Activated CD8-positive, alpha-beta T cell treated with anti-CD3 and anti-CD28 coated beads for 36 hours (primary cell): ENCODE results near the gene COL6A3. TPM values are rescaled to one million over a fixed set of nuclear protein-coding genes. Genes with fewer than 3 reads are reported as not detected.

Experiments used
- ATAC-seq: fragments of 200-7000 bp; cut with Tn5 transposase; one replicate; pipeline ENCODE4 v1.10.0; 2021; ENCODE audit warnings: mild to moderate bottlenecking, moderate library complexity
- CTCF ChIA-PET: fragments of 350-600 bp; sonication (Branson Sonifier 250); formaldehyde crosslinking; loops from one replicate; lab custom pipeline; 2021; ENCODE audit warnings: antibody characterized with exemption; lab: Charles Lee
- POLR2A ChIA-PET: fragments of 350-600 bp; sonication (Branson Sonifier 250); formaldehyde crosslinking; loops from one replicate; lab custom pipeline; 2021; ENCODE audit warnings: antibody characterized with exemption; lab: Charles Lee
- DNase-seq: peaks from one replicate; pipeline ENCODE4 v3.0.0-alpha.2; 2020
- H3K27ac Mint-ChIP-seq: one replicate; pipeline ENCODE4 v1.8.0; 2021; ENCODE audit warnings: mild to moderate bottlenecking, mixed read lengths
- H3K27me3 Mint-ChIP-seq: one replicate; pipeline ENCODE4 v1.8.0; 2021; ENCODE audit warnings: mixed read lengths
- H3K36me3 Mint-ChIP-seq: one replicate; pipeline ENCODE4 v1.8.0; 2021; ENCODE audit warnings: low read depth, mixed read lengths
- H3K4me1 Mint-ChIP-seq: one replicate; pipeline ENCODE4 v1.8.0; 2021; ENCODE audit warnings: low read depth, mixed read lengths
- H3K4me3 Mint-ChIP-seq: one replicate; pipeline ENCODE4 v1.8.0; 2021; ENCODE audit warnings: mild to moderate bottlenecking, moderate library complexity, mixed read lengths
- H3K9me3 Mint-ChIP-seq: one replicate; pipeline ENCODE4 v1.8.0; 2021; ENCODE audit warnings: mixed read lengths
- CTCF ChIP-seq: fragments of 200-600 bp; IDR thresholded peaks from one replicate; pipeline ENCODE4 v1.8.0; 2022; ENCODE audit warnings: antibody characterized with exemption, mild to moderate bottlenecking
- intact Hi-C: fragments of 100-400 bp; cut with micrococcal nuclease; formaldehyde crosslinking; loops from one replicate; pipeline ENCODE4 v1.10.0; 2022
- total RNA-seq, 2 experiments: library from RNA; stranded (reverse); gene quantifications; one replicate each; pipeline ENCODE4 v1.2.3, GENCODE V29; 2021

The COL6A3 gene
- total RNA-seq, 2 experiments from 2014 or later, result 4.0 to 4.1 TPM

- DNase-seq (no peak), ATAC-seq (no peak)
- ChIA-PET CTCF (no interaction called here), POLR2A (no interaction called here)
- Mint-ChIP-seq H3K4me3 (no peak overlapping the region), H3K27me3 (peaks cover 47% of the 10 kb centered on the region), H3K36me3 (no peaks in the 10 kb centered on the region), H3K27ac (no peak overlapping the region), H3K4me1 (peaks cover 9% of the 10 kb centered on the region), H3K9me3 (no peaks in the 10 kb centered on the region)
- intact Hi-C loops, result no loop called here
- no peak for TF ChIP-seq CTCF
Observed at GRCh38 chr2:237287872-237288271, 126.1 kb downstream of the COL6A3 start.

GRCh38 chr2:237283131-237283928, 130.6 kb downstream of the COL6A3 start:
- no peak for ATAC-seq
- POLR2A ChIA-PET, result interaction anchor here (0.8 kb wide), 1 partner anchor 165 kb away, joined by 3 read pairs; no protein-coding TSS in a partner anchor

GRCh38 chr2:237282568-237283128, 131.3 kb downstream of the COL6A3 start:
- Mint-ChIP-seq H3K36me3 (no peaks in the 10 kb centered on the region), H3K27ac (no peak overlapping the region), H3K27me3 (peaks cover 16% of the 10 kb centered on the region), H3K9me3 (no peaks in the 10 kb centered on the region), H3K4me1 (no peaks in the 10 kb centered on the region), H3K4me3 (no peak overlapping the region)
- DNase-seq (no peak), ATAC-seq (no peak)
- TF ChIP-seq CTCF, result no peak
- POLR2A ChIA-PET, result interaction anchor here (0.8 kb wide), 1 partner anchor 165 kb away, joined by 3 read pairs; no protein-coding TSS in a partner anchor
- intact Hi-C loops, result no loop called here
- CTCF ChIA-PET, result no interaction called here

More at GRCh38 chr2:237283131-237283928, 130.6 kb downstream of the COL6A3 start:
- CTCF ChIA-PET, result no interaction called here
- H3K9me3 Mint-ChIP-seq, result no peaks in the 10 kb centered on the region
- H3K27ac Mint-ChIP-seq, result no peak overlapping the region
- TF ChIP-seq CTCF, result no peak
- intact Hi-C loops, result no loop called here
- peaks cover 21% of the 10 kb centered on the region for H3K27me3 Mint-ChIP-seq
- H3K4me1 Mint-ChIP-seq, result no peaks in the 10 kb centered on the region
- H3K36me3 Mint-ChIP-seq, result no peaks in the 10 kb centered on the region
- DNase-seq, result no peak
- no peak overlapping the region for H3K4me3 Mint-ChIP-seq

GRCh38 chr2:237281836-237282306, 132.1 kb downstream of the COL6A3 start:
- H3K36me3 Mint-ChIP-seq, result no peaks in the 10 kb centered on the region
- H3K9me3 Mint-ChIP-seq, result no peaks in the 10 kb centered on the region
- no peak overlapping the region for H3K27ac Mint-ChIP-seq
- intact Hi-C loops, result no loop called here
- no peak overlapping the region for H3K4me3 Mint-ChIP-seq
- ChIA-PET POLR2A (no interaction called here), CTCF (no interaction called here)
- ATAC-seq (no peak), DNase-seq (no peak)
- H3K4me1 Mint-ChIP-seq, result no peaks in the 10 kb centered on the region
- no peak for TF ChIP-seq CTCF
- H3K27me3 Mint-ChIP-seq, result peaks cover 14% of the 10 kb centered on the region

- ATAC-seq (no peak), DNase-seq (no peak)
- intact Hi-C loops, result no loop called here
- H3K4me3 Mint-ChIP-seq, result no peak overlapping the region
- ChIA-PET POLR2A (no interaction called here), CTCF (no interaction called here)
- H3K27ac Mint-ChIP-seq, result no peak overlapping the region
- no peaks in the 10 kb centered on the region for H3K4me1 Mint-ChIP-seq
- no peaks in the 10 kb centered on the region for H3K36me3 Mint-ChIP-seq
- H3K9me3 Mint-ChIP-seq, result peaks cover 2% of the 10 kb centered on the region
- peaks cover 12% of the 10 kb centered on the region for H3K27me3 Mint-ChIP-seq
- no peak for TF ChIP-seq CTCF
Observed at GRCh38 chr2:237280939-237281338, 133.0 kb downstream of the COL6A3 start.
